Posterior vena cava (tissue), 2 donors: ENCODE data around the gene SH3RF1. TPM values are rescaled to one million over a fixed set of nuclear protein-coding genes. Genes with fewer than 3 reads are reported as not detected.

ENCODE experiments used
- DNase-seq: peaks from one replicate; pipeline ENCODE4 v3.0.0-alpha.2; 2020; ENCODE audit warnings: low spot score
- intact Hi-C, 2 donors: fragments of 100-400 bp; cut with DNase I; formaldehyde crosslinking; loops; one replicate each; pipeline versions ENCODE4 v1.14.1 to v1.14.2; 2022 to 2023
- total RNA-seq, 2 donors: library from RNA; stranded (reverse); fragmentation: NEBNext Ultra II Directional; extraction: Animal tissue kit (Norgen Biotek cat#: 25700); gene quantifications; one replicate each; pipeline ENCODE4 v1.2.1, GENCODE V29; 2021
- donor health status: DM: yes; HTN: yes; CAD: no.
- donor health status: DM: yes; HTN: yes; CAD: no.

The SH3RF1 gene
- total RNA-seq, 2 donors from 2014 or later, result 13.8 to 20.3 TPM

DNA sequence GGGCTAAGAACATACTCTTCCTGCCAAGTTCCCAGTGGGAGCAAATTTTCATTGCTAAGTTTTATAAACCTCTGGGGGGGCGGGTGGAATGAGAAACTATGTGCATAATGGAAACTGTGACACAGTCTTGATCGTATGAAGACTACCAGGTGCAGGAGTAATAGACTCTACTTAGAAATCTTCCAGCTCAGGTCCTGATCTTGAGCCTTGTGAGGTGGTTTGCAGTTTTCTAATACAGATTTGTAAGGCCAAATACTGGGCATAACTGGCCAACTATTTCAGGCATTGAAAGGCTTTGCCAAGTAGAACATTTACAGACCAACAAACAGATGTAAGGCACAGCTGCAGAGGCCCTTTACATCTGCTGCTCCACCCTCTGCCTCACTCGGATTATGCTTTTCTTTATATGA is 171.0 kb downstream of the SH3RF1 start:
- no peak for DNase-seq
- intact Hi-C loops, result no loop called here

DNA sequence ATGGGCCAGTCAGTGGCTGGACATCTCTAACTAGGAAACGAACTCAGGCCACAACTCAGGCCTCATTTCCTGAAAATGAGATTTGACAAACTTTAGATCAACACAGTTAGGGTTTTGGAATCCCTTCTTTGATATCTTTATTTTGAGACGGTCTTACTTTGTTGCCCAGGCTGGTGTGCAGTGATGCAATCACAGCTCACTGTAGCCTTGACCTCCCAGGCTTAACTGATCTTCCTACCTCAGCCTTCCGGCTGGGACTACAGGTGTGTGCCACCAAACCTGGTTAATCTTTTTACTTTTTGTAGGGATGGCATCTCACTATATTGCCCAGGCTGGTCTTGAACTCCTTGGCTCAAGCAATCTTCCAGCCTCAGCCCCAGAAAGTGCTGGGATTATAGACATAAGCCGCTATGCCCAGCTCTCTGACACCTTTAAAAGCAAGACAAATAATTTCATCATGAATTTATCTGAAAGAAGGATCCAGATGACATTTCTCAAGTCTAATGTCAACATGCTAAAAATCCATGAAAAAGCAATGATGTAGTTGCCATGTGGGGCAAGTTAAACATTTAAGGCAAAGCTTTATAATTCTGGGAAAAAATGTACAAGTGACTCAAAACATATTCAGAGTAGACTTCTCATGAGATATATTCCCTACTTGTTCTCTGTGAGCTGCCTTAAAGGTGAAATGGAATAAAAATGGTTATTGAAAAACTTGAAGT is 171.6 kb downstream of the SH3RF1 start:
- no peak for DNase-seq
- intact Hi-C loops, result no loop called here

GRCh38 chr4:169098532-169098931 is 172.2 kb downstream of the SH3RF1 start:
- intact Hi-C loops, result no loop called here
- DNase-seq, result no peak

DNA sequence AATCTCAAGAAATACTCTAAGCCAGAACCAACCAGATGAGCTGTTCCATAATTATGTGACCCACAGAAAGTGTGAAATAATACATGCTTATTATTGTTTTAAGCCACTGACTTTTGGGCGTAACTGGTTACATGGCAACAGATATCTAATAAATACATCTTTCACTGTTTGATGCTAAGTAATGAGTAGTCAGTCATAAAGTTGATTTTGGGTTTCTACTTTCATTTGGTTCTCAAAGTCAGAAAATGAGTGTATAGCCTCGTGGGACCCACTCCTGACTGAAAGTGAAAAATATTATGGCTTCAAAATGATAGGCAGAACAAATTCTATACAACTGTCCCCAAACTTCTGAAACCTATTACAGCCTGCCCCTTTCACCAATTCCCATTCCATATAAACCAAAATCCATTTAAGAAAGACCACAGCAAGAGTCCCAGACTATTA is 172.7 kb downstream of the SH3RF1 start:
- intact Hi-C loops, result no loop called here
- DNase-seq, result no peak

- no peak for DNase-seq
Observed at GRCh38 chr4:169096221-169096620, 174.5 kb downstream of the SH3RF1 start.

GRCh38 chr4:169094656-169095231 is 176.0 kb downstream of the SH3RF1 start:
- intact Hi-C loops, result no loop called here
- DNase-seq, result no peak

More at GRCh38 chr4:169096221-169096620, 174.5 kb downstream of the SH3RF1 start:
- intact Hi-C loops, result no loop called here

DNA sequence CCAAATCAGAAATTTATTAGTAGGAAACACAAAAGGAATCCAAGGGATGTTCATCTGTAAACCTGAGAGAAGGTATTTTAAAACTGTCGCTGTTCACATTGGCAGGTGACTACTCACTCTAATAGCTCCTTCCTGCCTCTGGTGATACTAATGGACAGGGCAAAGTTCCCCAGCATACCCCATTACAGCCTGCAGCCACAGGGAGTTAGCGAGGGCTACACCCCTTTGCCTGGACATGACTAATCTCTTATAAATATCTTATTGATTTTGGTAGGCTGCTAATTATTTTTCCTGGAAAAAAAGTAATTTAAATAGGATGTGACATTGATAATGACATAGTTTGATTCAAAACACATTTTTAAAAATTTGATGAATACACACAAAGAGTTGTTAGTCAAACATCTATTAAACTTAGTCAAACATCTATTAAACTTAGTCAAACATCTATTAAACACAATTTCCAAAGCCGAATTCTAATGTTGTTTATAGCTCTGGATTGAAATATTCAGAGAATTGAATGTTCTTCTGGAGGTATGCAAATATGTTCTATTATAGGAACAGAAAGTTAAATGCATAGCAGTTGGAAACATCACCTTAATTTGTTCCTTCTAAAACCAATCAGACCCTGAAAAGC is 177.8 kb downstream of the SH3RF1 start:
- no peak for DNase-seq
- intact Hi-C loops, result no loop called here

DNA sequence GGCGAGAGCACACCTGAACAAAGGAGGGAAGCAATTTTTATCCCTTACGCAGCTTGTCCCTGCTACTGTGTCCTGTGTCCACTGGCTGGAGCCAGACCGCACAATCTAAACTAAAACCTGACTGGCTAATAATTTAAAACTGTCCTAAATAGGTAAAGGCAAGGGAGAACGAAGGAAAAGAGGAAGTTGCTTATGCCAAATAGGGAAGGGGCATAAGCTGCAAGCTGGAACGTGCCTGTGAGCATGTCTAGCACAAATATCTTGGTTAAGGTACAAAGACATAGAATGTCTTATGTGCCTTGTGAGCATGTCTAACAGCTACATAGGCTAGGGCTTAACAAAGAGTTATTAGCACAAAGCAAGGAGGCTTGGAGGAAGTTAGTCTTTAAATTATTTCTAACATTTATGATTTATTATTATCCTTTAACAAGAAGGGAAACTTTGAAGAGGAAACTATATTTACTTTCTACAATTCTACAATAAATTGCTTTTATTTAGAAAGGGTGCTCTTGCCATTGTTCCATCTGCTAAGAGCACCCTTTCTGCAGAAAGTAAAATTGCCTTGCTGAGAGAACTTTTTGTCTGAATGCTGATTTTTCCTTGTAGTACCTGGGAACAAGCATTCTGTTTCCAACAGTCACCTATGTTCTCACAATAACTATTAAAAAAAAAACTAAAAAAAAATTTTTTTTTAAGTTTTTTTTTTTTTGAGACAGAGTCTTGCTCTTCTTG is 180.1 kb downstream of the SH3RF1 start:
- DNase-seq, result no peak
- intact Hi-C loops, result no loop called here

GRCh38 chr4:169089004-169089403 is 181.8 kb downstream of the SH3RF1 start:
- intact Hi-C loops, result no loop called here
- no peak for DNase-seq

GRCh38 chr4:169084954-169085353 is 185.8 kb downstream of the SH3RF1 start:
- intact Hi-C loops, result no loop called here
- DNase-seq, result no peak

- no peak for DNase-seq
- intact Hi-C loops, result no loop called here
Observed at GRCh38 chr4:169080981-169081380, 189.8 kb downstream of the SH3RF1 start.

DNA sequence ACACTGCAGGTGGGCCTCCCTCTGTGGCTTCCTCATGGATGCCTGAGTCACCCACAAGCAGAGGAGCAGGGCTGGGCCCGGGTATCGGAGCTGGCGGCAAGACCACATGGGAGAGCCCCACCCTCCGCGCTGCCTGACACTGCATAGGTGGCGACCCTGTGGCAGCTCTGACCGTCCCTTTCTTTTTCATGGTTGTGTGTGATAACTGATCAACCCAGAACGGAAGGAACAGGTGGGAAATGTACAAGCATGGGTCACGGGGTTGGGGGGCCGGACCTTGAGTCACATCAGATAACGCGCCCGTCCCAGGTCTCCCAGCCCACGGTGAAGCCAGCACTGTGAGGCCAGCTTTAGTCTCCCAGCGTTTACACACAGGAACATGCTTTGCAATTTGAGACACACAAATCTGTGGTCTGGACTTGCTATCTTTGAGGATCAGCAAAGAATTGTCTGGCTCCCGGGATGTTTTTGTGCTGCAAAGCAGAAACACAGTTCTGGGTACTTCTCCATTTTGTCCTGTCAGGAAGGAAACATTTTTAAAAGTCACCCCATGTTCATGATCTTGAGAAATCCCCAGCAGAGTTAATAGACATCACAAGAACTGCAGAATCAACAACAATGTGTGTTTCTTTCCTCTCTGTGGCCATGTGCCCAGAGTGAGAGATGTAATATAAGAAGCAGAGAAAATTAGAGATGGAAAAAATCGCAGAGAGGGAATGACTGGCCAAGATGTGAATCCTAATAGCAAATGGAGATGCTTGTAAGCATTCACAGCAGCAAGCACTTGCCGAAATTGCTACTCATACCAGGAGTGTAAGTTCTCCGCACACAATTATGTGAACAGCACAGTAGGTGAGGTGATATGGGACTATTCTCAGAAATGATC is 190.6 kb downstream of the SH3RF1 start:
- intact Hi-C loops, result no loop called here
- no peak for DNase-seq

GRCh38 chr4:169074117-169074516 is 196.6 kb downstream of the SH3RF1 start:
- intact Hi-C loops, result no loop called here
- DNase-seq, result no peak

- intact Hi-C loops, result no loop called here
- DNase-seq, result no peak
Observed at GRCh38 chr4:169071747-169072146, 199.0 kb downstream of the SH3RF1 start.

GRCh38 chr4:169070895-169071218 is 199.9 kb downstream of the SH3RF1 start:
- no peak for DNase-seq
- intact Hi-C loops, result no loop called here

- DNase-seq, result no peak
- intact Hi-C loops, result no loop called here
Observed at GRCh38 chr4:169070071-169070894, 200.5 kb downstream of the SH3RF1 start.

GRCh38 chr4:169068423-169068822 is 202.3 kb downstream of the SH3RF1 start:
- DNase-seq, result no peak
- intact Hi-C loops, result no loop called here

- intact Hi-C loops, result no loop called here
- no peak for DNase-seq
Observed at GRCh38 chr4:169066934-169067333, 203.8 kb downstream of the SH3RF1 start.
